ENCODE measurements around the gene CSNK1A1L. TPM values are rescaled to one million over a fixed set of nuclear protein-coding genes. Genes with fewer than 3 reads are reported as not detected.

The CSNK1A1L gene
- total and polyA plus RNA-seq, 2 donors (not counting 3 experiments of a cell fraction or from before 2014, with no cell fraction given): not detected

DNA sequence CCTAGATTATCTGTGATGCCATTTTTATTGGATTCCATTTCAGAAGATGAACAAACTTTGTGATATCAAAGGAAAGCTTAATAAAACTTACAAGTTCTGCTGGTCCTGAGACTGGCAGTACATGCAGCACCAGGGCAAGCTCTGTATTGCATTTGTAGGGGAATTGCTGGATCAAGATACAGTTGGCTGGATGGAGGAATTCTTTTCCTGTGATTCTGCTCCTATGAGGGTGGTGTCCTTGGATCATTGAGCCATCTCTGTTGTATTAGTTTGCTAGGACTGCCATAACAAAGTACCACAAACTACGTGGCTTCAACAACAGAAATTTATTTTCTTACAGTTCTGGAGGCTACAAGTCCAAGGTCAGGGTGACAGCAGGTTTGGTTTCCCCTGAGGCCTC is 33.9 kb upstream of the CSNK1A1L start:
- Histone ChIP-seq H3K4me1 (ENCODE audit: control insufficient read depth, extremely low read depth, insufficient read depth, low read length) (peaks cover 23% of the 10 kb centered on the region), H3K4me2 (ENCODE audit: insufficient read depth, low read length) (no peak overlapping the region), H3K36me3 (ENCODE audit: control insufficient read depth in 2 of 2, extremely low read depth in 1 of 2, insufficient read depth in 2 of 2, low read length in 2 of 2) (no peaks in the 10 kb centered on the region), H3K9me3 (replicated peaks; ENCODE audit: control insufficient read depth, insufficient read depth, low read length) (no peaks in the 10 kb centered on the region), H2AFZ (ENCODE audit: low read depth, low read length) (no peak overlapping the region), H3K27me3 (ENCODE audit: control insufficient read depth in 2 of 2, insufficient read depth in 2 of 2, low read length in 2 of 2) (no peaks in the 10 kb centered on the region), H3K79me2 (ENCODE audit: control insufficient read depth, insufficient read depth, low read length) (no peaks in the 10 kb centered on the region), H3K9me1 (replicated peaks; ENCODE audit: control insufficient read depth, extremely low read depth, insufficient read depth, low read length) (no peaks in the 10 kb centered on the region), H3K4me3 (replicated peaks in 1 of 3; ENCODE audit: insufficient read depth in 1 of 3, low read depth in 1 of 3, low read length in 3 of 3) (no peak overlapping the region), H3K9ac (replicated peaks; ENCODE audit: extremely low read depth, insufficient read depth, low read length) (no peak overlapping the region), H3K27ac (ENCODE audit: insufficient read depth, low read depth, low read length) (no peak overlapping the region), H4K20me1 (replicated peaks; ENCODE audit: control insufficient read depth, extremely low read depth, insufficient read depth, low read length) (no peaks in the 10 kb centered on the region)
- CTCF ChIA-PET: no interaction called here
- DNase-seq (ENCODE audit: low read depth, low spot score): no peak
- intact Hi-C loops (cut with micrococcal nuclease) (no loop called here), dilution Hi-C loops (cut with MboI; ENCODE audit: extremely low pct_ligation_motif_present, low sequenced_read_pairs) (no loop called here)
- BruUV-seq (replicated peaks): no TSS peak
- TF ChIP-seq FOS (IDR thresholded peaks at IDR 0.05; ENCODE audit: borderline replicate concordance, insufficient read depth, low read length): no peak
- FAIRE-seq: no peak
- POLR2A ChIA-PET: no interaction called here

DNA sequence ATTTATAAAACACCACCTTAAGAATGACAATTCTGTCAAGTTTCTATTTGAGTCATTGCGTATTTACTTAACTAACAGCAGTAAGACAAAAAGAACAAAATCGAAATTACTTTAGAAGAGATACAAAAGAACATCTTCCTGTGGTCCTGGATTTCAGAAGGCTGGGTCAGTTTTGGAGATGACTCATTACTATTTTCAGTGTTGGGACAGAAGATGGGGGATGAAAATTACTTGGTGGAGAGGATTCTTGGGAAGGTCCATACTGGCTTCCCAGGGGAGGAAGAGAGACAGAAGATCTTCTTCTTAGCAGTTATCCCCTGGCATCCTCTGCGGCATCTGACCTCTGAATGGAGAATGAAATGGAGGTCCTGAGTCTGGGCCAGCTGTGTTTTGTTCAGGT is 33.5 kb upstream of the CSNK1A1L start:
- no peak overlapping the region for H2AFZ ChIP-seq (ENCODE audit: low read depth, low read length)
- no peak overlapping the region for H3K9ac ChIP-seq (replicated peaks; ENCODE audit: extremely low read depth, insufficient read depth, low read length)
- H3K4me2 ChIP-seq (ENCODE audit: insufficient read depth, low read length): no peak overlapping the region
- no peak overlapping the region for H3K27ac ChIP-seq (ENCODE audit: insufficient read depth, low read depth, low read length)
- DNase-seq (ENCODE audit: low read depth, low spot score): no peak
- no peaks in the 10 kb centered on the region for H3K79me2 ChIP-seq (ENCODE audit: control insufficient read depth, insufficient read depth, low read length)
- intact Hi-C loops (cut with micrococcal nuclease): no loop called here
- H3K9me1 ChIP-seq (replicated peaks; ENCODE audit: control insufficient read depth, extremely low read depth, insufficient read depth, low read length): no peaks in the 10 kb centered on the region
- no peak for TF ChIP-seq MYC (IDR thresholded peaks at IDR 0.05; ENCODE audit: low read depth, low read length)
- TF ChIP-seq, protein P1, sequence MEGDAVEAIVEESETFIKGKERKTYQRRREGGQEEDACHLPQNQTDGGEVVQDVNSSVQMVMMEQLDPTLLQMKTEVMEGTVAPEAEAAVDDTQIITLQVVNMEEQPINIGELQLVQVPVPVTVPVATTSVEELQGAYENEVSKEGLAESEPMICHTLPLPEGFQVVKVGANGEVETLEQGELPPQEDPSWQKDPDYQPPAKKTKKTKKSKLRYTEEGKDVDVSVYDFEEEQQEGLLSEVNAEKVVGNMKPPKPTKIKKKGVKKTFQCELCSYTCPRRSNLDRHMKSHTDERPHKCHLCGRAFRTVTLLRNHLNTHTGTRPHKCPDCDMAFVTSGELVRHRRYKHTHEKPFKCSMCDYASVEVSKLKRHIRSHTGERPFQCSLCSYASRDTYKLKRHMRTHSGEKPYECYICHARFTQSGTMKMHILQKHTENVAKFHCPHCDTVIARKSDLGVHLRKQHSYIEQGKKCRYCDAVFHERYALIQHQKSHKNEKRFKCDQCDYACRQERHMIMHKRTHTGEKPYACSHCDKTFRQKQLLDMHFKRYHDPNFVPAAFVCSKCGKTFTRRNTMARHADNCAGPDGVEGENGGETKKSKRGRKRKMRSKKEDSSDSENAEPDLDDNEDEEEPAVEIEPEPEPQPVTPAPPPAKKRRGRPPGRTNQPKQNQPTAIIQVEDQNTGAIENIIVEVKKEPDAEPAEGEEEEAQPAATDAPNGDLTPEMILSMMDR (IDR thresholded peaks at IDR 0.05; ENCODE audit: extremely low read depth in 1 of 2, insufficient read depth in 1 of 2, low read depth in 1 of 2, low read length in 2 of 2): no peak
- dilution Hi-C loops (cut with MboI; ENCODE audit: extremely low pct_ligation_motif_present, low sequenced_read_pairs): no loop called here
- no peaks in the 10 kb centered on the region for H4K20me1 ChIP-seq (replicated peaks; ENCODE audit: control insufficient read depth, extremely low read depth, insufficient read depth, low read length)
- H3K9me3 ChIP-seq (replicated peaks; ENCODE audit: control insufficient read depth, insufficient read depth, low read length): no peaks in the 10 kb centered on the region
- no peak for FAIRE-seq
- ChIA-PET POLR2A (no interaction called here), CTCF (no interaction called here)
- H3K4me3 ChIP-seq (replicated peaks in 1 of 3; ENCODE audit: insufficient read depth in 1 of 3, low read depth in 1 of 3, low read length in 3 of 3): no peak overlapping the region
- peaks cover 27% of the 10 kb centered on the region for H3K4me1 ChIP-seq (ENCODE audit: control insufficient read depth, extremely low read depth, insufficient read depth, low read length)
- no TSS peak for BruUV-seq (replicated peaks)
- H3K36me3 ChIP-seq (ENCODE audit: control insufficient read depth in 2 of 2, extremely low read depth in 1 of 2, insufficient read depth in 2 of 2, low read length in 2 of 2): no peaks in the 10 kb centered on the region
- H3K27me3 ChIP-seq (ENCODE audit: control insufficient read depth in 2 of 2, insufficient read depth in 2 of 2, low read length in 2 of 2): no peaks in the 10 kb centered on the region

Data from endothelial cell of umbilical vein (primary cell).